Esophagus muscularis mucosa (tissue), 3 donors: ENCODE data around the gene GPSM1.

ENCODE experiments used
- CTCF ChIP-seq, 3 experiments: fragments of 200-600 bp in 2 of 3; fragments of 450-650 bp in 1 of 3; sonication (generic) in 2 of 3; IDR thresholded peaks; one replicate each; pipeline ENCODE4 v1.5.1; 2017 to 2019; ENCODE audit warnings: antibody characterized with exemption in 3 of 3, mild to moderate bottlenecking in 2 of 3, moderate library complexity in 1 of 3
- POLR2AphosphoS5 ChIP-seq, 2 donors: sonication (generic); formaldehyde crosslinking; IDR thresholded peaks; one replicate each; pipeline ENCODE4 v1.6.1; 2017; ENCODE audit warnings: antibody characterized with exemption in 2 of 2

GRCh38 chr9:136303066-136303824 lies 24.1 kb upstream of the GPSM1 start:
- TF ChIP-seq CTCF (IDR thresholded peaks at IDR 0.05): no peak
- TF ChIP-seq POLR2AphosphoS5 (IDR thresholded peaks at IDR 0.05): no peak
